B cell (primary cell): ENCODE data around the gene CAMTA1. TPM values are rescaled to one million over a fixed set of nuclear protein-coding genes. Genes with fewer than 3 reads are reported as not detected.

Experiments used
- ATAC-seq: fragments of 200-7000 bp; cut with Tn5 transposase; one replicate; pipeline ENCODE4 v1.10.0; 2021; ENCODE audit warnings: low read depth, mild to moderate bottlenecking, moderate number of reproducible peaks, moderate library complexity
- CTCF ChIA-PET: fragments of 350-600 bp; sonication (Branson Sonifier 250); formaldehyde crosslinking; loops from one replicate; lab custom pipeline; 2021; ENCODE audit warnings: antibody characterized with exemption, inconsistent platforms; lab: Charles Lee
- POLR2A ChIA-PET: fragments of 350-600 bp; sonication (Branson Sonifier 250); formaldehyde crosslinking; loops from one replicate; lab custom pipeline; 2021; ENCODE audit warnings: antibody characterized with exemption; lab: Charles Lee
- DNase-seq: peaks from one replicate; pipeline ENCODE4 v3.0.0; 2013
- H2AFZ ChIP-seq: 2 replicates; pipeline ENCODE4 v1.6.1; 2012; ENCODE audit warnings: mild to moderate bottlenecking, low read depth, low read length; ENCODE audit not compliant: insufficient read depth, poor library complexity, severe bottlenecking
- H3K27ac ChIP-seq, 2 donors: 1 replicate in 1 of 2; 2 replicates in 1 of 2; pipeline ENCODE4 v1.5.1; 2012 to 2013; ENCODE audit warnings: low read length in 2 of 2, mild to moderate bottlenecking in 2 of 2, moderate library complexity in 1 of 2
- H3K27me3 ChIP-seq, 4 experiments: fragments of 200-600 bp in 1 of 4; sonication (generic) in 1 of 4; replicated peaks in 1 of 4; 1 replicate in 2 of 4; 2 replicates in 2 of 4; pipeline versions ENCODE4 v1.6.1 to v1.7.0; 2013 to 2016; ENCODE audit warnings: low read length in 3 of 4, mild to moderate bottlenecking in 2 of 4, mixed read lengths in 1 of 4, moderate library complexity in 1 of 4; ENCODE audit not compliant: insufficient read depth in 4 of 4, control insufficient read depth in 3 of 4; ENCODE audit errors: control extremely low read depth in 1 of 4
- H3K36me3 ChIP-seq, 2 experiments: replicated peaks in 1 of 2; 1 replicate in 1 of 2; 2 replicates in 1 of 2; pipeline versions ENCODE4 v1.6.1 to v1.7.1; 2013; ENCODE audit warnings: low read length in 1 of 2; ENCODE audit not compliant: insufficient read depth in 2 of 2, control insufficient read depth in 1 of 2; ENCODE audit errors: control extremely low read depth in 1 of 2, extremely low read depth in 1 of 2
- H3K4me1 ChIP-seq, 2 donors: fragments of 200-600 bp in 1 of 2; sonication (generic) in 1 of 2; 1 replicate in 1 of 2; 2 replicates in 1 of 2; pipeline versions ENCODE4 v1.5.1 to v1.6.1; 2013 to 2017; ENCODE audit warnings: low read length in 2 of 2; ENCODE audit not compliant: control insufficient read depth in 2 of 2, insufficient read depth in 2 of 2
- H3K4me2 ChIP-seq: replicated peaks from 2 replicates; pipeline ENCODE3; 2012; ENCODE audit warnings: mild to moderate bottlenecking, low read depth, low read length; ENCODE audit not compliant: poor library complexity, severe bottlenecking
- H3K4me3 ChIP-seq, 5 experiments: fragments of 200-600 bp in 1 of 5; sonication (generic) in 1 of 5; 1 replicate in 3 of 5; 2 replicates in 2 of 5; pipeline versions ENCODE4 v1.5.1 to v1.7.0; 2011 to 2016; ENCODE audit warnings: low read length in 4 of 5, mild to moderate bottlenecking in 4 of 5, low read depth in 2 of 5, control low read depth in 1 of 5, moderate library complexity in 1 of 5; ENCODE audit not compliant: insufficient read depth in 1 of 5; ENCODE audit errors: control extremely low read depth in 1 of 5, extremely low read depth in 1 of 5
- H3K79me2 ChIP-seq: fragments of 200-600 bp; sonication (generic); one replicate; pipeline ENCODE4 v1.6.0; 2016; ENCODE audit warnings: low read length; ENCODE audit not compliant: control insufficient read depth, insufficient read depth
- H3K9ac ChIP-seq: fragments of 200-600 bp; sonication (generic); 2 replicates; pipeline ENCODE4 v1.6.1; 2017; ENCODE audit warnings: mild to moderate bottlenecking, low read length, moderate library complexity
- H3K9me3 ChIP-seq, 3 donors: one replicate each; pipeline versions ENCODE4 v1.6.1 to v1.7.1; 2013; ENCODE audit warnings: low read length in 2 of 3; ENCODE audit not compliant: control insufficient read depth in 2 of 3, insufficient read depth in 1 of 3; ENCODE audit errors: control extremely low read depth in 1 of 3
- H4K20me1 ChIP-seq: 2 replicates; pipeline ENCODE4 v1.6.0; 2012; ENCODE audit warnings: mild to moderate bottlenecking, low read length; ENCODE audit not compliant: insufficient read depth, control insufficient read depth, poor library complexity, severe bottlenecking
- H3K27ac Mint-ChIP-seq: one replicate; pipeline ENCODE4 v1.8.0; 2021; ENCODE audit warnings: mixed read lengths
- H3K27me3 Mint-ChIP-seq: one replicate; pipeline ENCODE4 v1.8.0; 2021; ENCODE audit warnings: mixed read lengths
- H3K4me1 Mint-ChIP-seq: one replicate; pipeline ENCODE4 v1.8.0; 2021; ENCODE audit warnings: mixed read lengths
- H3K4me3 Mint-ChIP-seq: one replicate; pipeline ENCODE4 v1.8.0; 2021; ENCODE audit warnings: mixed read lengths
- H3K9me3 Mint-ChIP-seq: one replicate; pipeline ENCODE4 v1.8.0; 2022; ENCODE audit warnings: mixed read lengths; ENCODE audit not compliant: insufficient read depth
- CTCF ChIP-seq: fragments of 200-600 bp; IDR thresholded peaks from one replicate; pipeline ENCODE4 v1.8.0; 2022; ENCODE audit warnings: antibody characterized with exemption, mild to moderate bottlenecking
- EZH2 ChIP-seq: IDR thresholded peaks from 2 replicates; pipeline ENCODE4 v1.6.1; 2012; ENCODE audit warnings: borderline replicate concordance, low read depth, mild to moderate bottlenecking, moderate library complexity, low read length; ENCODE audit not compliant: insufficient read depth, poor library complexity, severe bottlenecking
- WGBS: methylation state at CpG from one replicate; pipeline ENCODE4 v1.1.5; 2013; ENCODE audit warnings: missing lambda C conversion rate; ENCODE audit not compliant: insufficient coverage; 5-methylcytosine and 5-hydroxymethylcytosine counted together
- intact Hi-C: fragments of 100-400 bp; cut with micrococcal nuclease; formaldehyde crosslinking; loops from one replicate; pipeline ENCODE4 v1.10.0; 2022
- polyA plus RNA-seq: library from polyadenylated mRNA; depleted of rRNA; stranded (reverse); fragments of >200 nt; gene quantifications from 2 replicates; pipeline ENCODE4 v1.2.3, GENCODE V29; 2012
- total RNA-seq, 2 donors: library from RNA; stranded (reverse); fragments of 120-200 nt in 1 of 2; gene quantifications; 1 replicate in 1 of 2; 2 replicates in 1 of 2; pipeline versions ENCODE4 v1.2.3 to v1.2.4, GENCODE V29; 2013 to 2022

CAMTA1 gene
- total and polyA plus RNA-seq, 2 donors (not counting 1 experiment from before 2014, with no cell fraction given) = 42.2 to 45.7 TPM

GRCh38 chr1:7781501-7781900 lies 996.2 kb downstream of the CAMTA1 start:
- TF ChIP-seq EZH2 = no peak
- no peak for TF ChIP-seq CTCF
- H3K4me1 Mint-ChIP-seq = peaks cover 18% of the 10 kb centered on the region
- peaks cover 8 to 22% of the 10 kb centered on the region in 2 donors for H3K4me1 ChIP-seq
- intact Hi-C loops = loop anchor here (10.0 kb wide), 1 partner anchor 1787 kb away; the partner anchor contains the start of gene NPHP4
- no peak overlapping the region for H3K9ac ChIP-seq
- peaks cover 12 to 31% of the 10 kb centered on the region in 2 experiments for H3K36me3 ChIP-seq
- H3K4me2 ChIP-seq = no peak overlapping the region
- no peak for ATAC-seq
- no peak overlapping the region for H3K27ac Mint-ChIP-seq
- no peaks in the 10 kb centered on the region for H3K9me3 Mint-ChIP-seq
- peaks cover under 1% of the 10 kb centered on the region for H4K20me1 ChIP-seq
- H3K9me3 ChIP-seq = peaks cover 0 to 7% (median 0%) of the 10 kb centered on the region in 3 donors
- H3K27me3 Mint-ChIP-seq = no peaks in the 10 kb centered on the region
- no peak overlapping the region for H3K4me3 ChIP-seq
- WGBS = no CpG with 5 or more reads among the region's 7 CpGs
- H3K4me3 Mint-ChIP-seq = peak overlapping the region; percentile 12
- ChIA-PET CTCF (interaction anchor here (0.9 kb wide), 1 partner anchor 29 kb away, joined by 3 read pairs; no protein-coding TSS in a partner anchor), POLR2A (no interaction called here)
- no peaks in the 10 kb centered on the region for H3K27me3 ChIP-seq
- no peak overlapping the region for H3K27ac ChIP-seq
- no peak overlapping the region for H2AFZ ChIP-seq
- H3K79me2 ChIP-seq = peaks cover 1% of the 10 kb centered on the region
- DNase-seq = no peak

GRCh38 chr1:7781923-7782495 lies 996.8 kb downstream of the CAMTA1 start:
- WGBS = 37% methylated on average over 12 of the region's 16 CpGs
- CTCF ChIA-PET = no interaction called here
- intact Hi-C loops = loop anchor here (10.0 kb wide), 1 partner anchor 1787 kb away; the partner anchor contains the start of gene NPHP4
- Histone ChIP-seq H3K4me1 (peaks cover 8 to 22% of the 10 kb centered on the region in 2 donors), H3K4me3 (no peak overlapping the region), H3K4me2 (peak overlapping the region; percentile 30), H3K9me3 (peaks cover 0 to 7% (median 0%) of the 10 kb centered on the region in 3 donors), H3K9ac (no peak overlapping the region), H2AFZ (no peak overlapping the region), H3K79me2 (no peaks in the 10 kb centered on the region), H4K20me1 (no peaks in the 10 kb centered on the region), H3K27ac (no peak overlapping the region), H3K27me3 (no peaks in the 10 kb centered on the region), H3K36me3 (peaks cover 12 to 29% of the 10 kb centered on the region in 2 experiments)
- ATAC-seq (no peak), DNase-seq (peak; percentile 39)
- H3K27ac Mint-ChIP-seq = peak overlapping the region; percentile 57
- peaks cover 21% of the 10 kb centered on the region for H3K4me1 Mint-ChIP-seq
- no peaks in the 10 kb centered on the region for H3K9me3 Mint-ChIP-seq
- POLR2A ChIA-PET = no interaction called here
- no peaks in the 10 kb centered on the region for H3K27me3 Mint-ChIP-seq
- TF ChIP-seq CTCF (no peak), EZH2 (no peak)
- peak overlapping the region; percentile 80 for H3K4me3 Mint-ChIP-seq
